Hepatocyte (in vitro differentiated cells): ENCODE results near the gene GPBAR1.

Experiments
- EZH2 ChIP-seq: fragments of 200-600 bp; sonication (generic); IDR thresholded peaks from 2 replicates; pipeline ENCODE4 v1.6.1; 2016; ENCODE audit warnings: antibody characterized with exemption, mild to moderate bottlenecking, borderline replicate concordance
- TF ChIP-seq, protein P1 (sequence below): fragments of 200-600 bp; sonication (generic); IDR thresholded peaks from 2 replicates; pipeline ENCODE4 v1.5.1; 2016; ENCODE audit warnings: antibody characterized with exemption, mild to moderate bottlenecking; ENCODE audit not compliant: poor library complexity

DNA sequence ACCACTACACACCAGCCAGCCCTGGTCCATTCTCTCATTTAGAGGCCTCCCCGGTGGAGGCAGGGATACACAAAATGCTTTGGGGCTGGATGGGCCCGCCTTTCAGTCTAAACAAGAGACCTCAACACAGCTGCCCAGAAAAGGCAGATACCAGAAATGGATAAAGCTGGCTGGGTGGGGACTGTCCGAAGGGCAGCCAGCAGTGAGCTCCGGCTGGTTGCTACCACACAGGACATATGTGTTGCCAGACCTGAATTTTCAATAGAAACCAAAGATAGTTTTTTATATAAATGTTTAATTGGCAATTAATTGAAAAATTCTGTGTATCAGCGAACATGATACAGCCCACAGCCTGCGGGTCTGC, 1.4 kb downstream of the GPBAR1 start:
- TF ChIP-seq, protein P1, sequence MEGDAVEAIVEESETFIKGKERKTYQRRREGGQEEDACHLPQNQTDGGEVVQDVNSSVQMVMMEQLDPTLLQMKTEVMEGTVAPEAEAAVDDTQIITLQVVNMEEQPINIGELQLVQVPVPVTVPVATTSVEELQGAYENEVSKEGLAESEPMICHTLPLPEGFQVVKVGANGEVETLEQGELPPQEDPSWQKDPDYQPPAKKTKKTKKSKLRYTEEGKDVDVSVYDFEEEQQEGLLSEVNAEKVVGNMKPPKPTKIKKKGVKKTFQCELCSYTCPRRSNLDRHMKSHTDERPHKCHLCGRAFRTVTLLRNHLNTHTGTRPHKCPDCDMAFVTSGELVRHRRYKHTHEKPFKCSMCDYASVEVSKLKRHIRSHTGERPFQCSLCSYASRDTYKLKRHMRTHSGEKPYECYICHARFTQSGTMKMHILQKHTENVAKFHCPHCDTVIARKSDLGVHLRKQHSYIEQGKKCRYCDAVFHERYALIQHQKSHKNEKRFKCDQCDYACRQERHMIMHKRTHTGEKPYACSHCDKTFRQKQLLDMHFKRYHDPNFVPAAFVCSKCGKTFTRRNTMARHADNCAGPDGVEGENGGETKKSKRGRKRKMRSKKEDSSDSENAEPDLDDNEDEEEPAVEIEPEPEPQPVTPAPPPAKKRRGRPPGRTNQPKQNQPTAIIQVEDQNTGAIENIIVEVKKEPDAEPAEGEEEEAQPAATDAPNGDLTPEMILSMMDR: no peak
- no peak for TF ChIP-seq EZH2
